ENCODE data around the gene PER2. TPM values are rescaled to one million over a fixed set of nuclear protein-coding genes. Genes with fewer than 3 reads are reported as not detected.

Gene PER2
- total and polyA plus RNA-seq, 10 donors: 2.0 to 16.2 (median 12.0) TPM

- Histone ChIP-seq H3K27me3 (replicated peaks in 1 of 7) (no peaks in the 10 kb centered on the region), H3K4me1 (no peaks in the 10 kb centered on the region), H3K36me3 (no peaks in the 10 kb centered on the region), H3K4me3 (no peak overlapping the region), H3K27ac (no peak overlapping the region), H3K9me3 (no peaks in the 10 kb centered on the region)
- whole genome bisulfite sequencing, 5 donors: 84 to 92% (median 86%) methylated on average over 6 of the region's 6 CpGs
- TF ChIP-seq POLR2AphosphoS5 (IDR thresholded peaks at IDR 0.05) (no peak), POLR2A (IDR thresholded peaks at IDR 0.05) (no peak)
- TF ChIP-seq, protein P1, sequence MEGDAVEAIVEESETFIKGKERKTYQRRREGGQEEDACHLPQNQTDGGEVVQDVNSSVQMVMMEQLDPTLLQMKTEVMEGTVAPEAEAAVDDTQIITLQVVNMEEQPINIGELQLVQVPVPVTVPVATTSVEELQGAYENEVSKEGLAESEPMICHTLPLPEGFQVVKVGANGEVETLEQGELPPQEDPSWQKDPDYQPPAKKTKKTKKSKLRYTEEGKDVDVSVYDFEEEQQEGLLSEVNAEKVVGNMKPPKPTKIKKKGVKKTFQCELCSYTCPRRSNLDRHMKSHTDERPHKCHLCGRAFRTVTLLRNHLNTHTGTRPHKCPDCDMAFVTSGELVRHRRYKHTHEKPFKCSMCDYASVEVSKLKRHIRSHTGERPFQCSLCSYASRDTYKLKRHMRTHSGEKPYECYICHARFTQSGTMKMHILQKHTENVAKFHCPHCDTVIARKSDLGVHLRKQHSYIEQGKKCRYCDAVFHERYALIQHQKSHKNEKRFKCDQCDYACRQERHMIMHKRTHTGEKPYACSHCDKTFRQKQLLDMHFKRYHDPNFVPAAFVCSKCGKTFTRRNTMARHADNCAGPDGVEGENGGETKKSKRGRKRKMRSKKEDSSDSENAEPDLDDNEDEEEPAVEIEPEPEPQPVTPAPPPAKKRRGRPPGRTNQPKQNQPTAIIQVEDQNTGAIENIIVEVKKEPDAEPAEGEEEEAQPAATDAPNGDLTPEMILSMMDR (IDR thresholded peaks at IDR 0.05 in 8 of 11, conservative IDR thresholded peaks at IDR 0.05 in 3 of 11): no peak
- peak; percentile 53 for DNase-seq
- intact Hi-C loops (cut with DNase I; ENCODE audit: low total_unique reads): no loop called here
Measured at GRCh38 chr2:238304116-238304515, 15.7 kb upstream of the PER2 start.

GRCh38 chr2:238302751-238303150, 14.3 kb upstream of the PER2 start:
- TF ChIP-seq, protein P1 (IDR thresholded peaks at IDR 0.05 in 8 of 11, conservative IDR thresholded peaks at IDR 0.05 in 3 of 11): no peak
- no peak for TF ChIP-seq POLR2AphosphoS5 (IDR thresholded peaks at IDR 0.05)
- no peak for TF ChIP-seq POLR2A (IDR thresholded peaks at IDR 0.05)
- WGBS, 5 donors: 77 to 85% (median 79%) methylated on average over 8 to 9 of the region's 9 CpGs
- peak; percentile 44 for DNase-seq

GRCh38 chr2:238302087-238302486, 13.7 kb upstream of the PER2 start:
- intact Hi-C loops (cut with DNase I; ENCODE audit: low total_unique reads): no loop called here
- no peak for DNase-seq
- Histone ChIP-seq H3K9me3 (no peaks in the 10 kb centered on the region), H3K4me1 (no peaks in the 10 kb centered on the region), H3K27me3 (replicated peaks in 1 of 7) (peaks cover 0 to 6% (median 0%) of the 10 kb centered on the region in 7 donors), H3K27ac (no peak overlapping the region), H3K36me3 (no peaks in the 10 kb centered on the region), H3K4me3 (no peak overlapping the region)
- WGBS, 5 donors: 66 to 83% (median 79%) methylated on average over 3 of the region's 3 CpGs
- TF ChIP-seq POLR2AphosphoS5 (IDR thresholded peaks at IDR 0.05) (no peak), POLR2A (IDR thresholded peaks at IDR 0.05) (no peak)
- TF ChIP-seq, protein P1 (IDR thresholded peaks at IDR 0.05 in 8 of 11, conservative IDR thresholded peaks at IDR 0.05 in 3 of 11): no peak

More at GRCh38 chr2:238302751-238303150, 14.3 kb upstream of the PER2 start:
- Histone ChIP-seq H3K27ac (no peak overlapping the region), H3K36me3 (no peaks in the 10 kb centered on the region), H3K4me1 (no peaks in the 10 kb centered on the region), H3K4me3 (no peak overlapping the region), H3K27me3 (replicated peaks in 1 of 7) (no peaks in the 10 kb centered on the region), H3K9me3 (no peaks in the 10 kb centered on the region)
- intact Hi-C loops (cut with DNase I; ENCODE audit: low total_unique reads): no loop called here

- no peak overlapping the region for H3K4me3 ChIP-seq
- intact Hi-C loops (cut with DNase I; ENCODE audit: low total_unique reads): no loop called here
- peaks cover 0 to 12% (median 0%) of the 10 kb centered on the region in 7 donors for H3K27me3 ChIP-seq (replicated peaks in 1 of 7)
- peak; percentile 41 for DNase-seq
- WGBS, 5 donors: 73 to 90% (median 87%) methylated on average over 7 of the region's 7 CpGs
- H3K9me3 ChIP-seq: no peaks in the 10 kb centered on the region
- no peak for TF ChIP-seq POLR2A (IDR thresholded peaks at IDR 0.05)
- TF ChIP-seq, protein P1 (IDR thresholded peaks at IDR 0.05 in 8 of 11, conservative IDR thresholded peaks at IDR 0.05 in 3 of 11): no peak
- no peak for TF ChIP-seq POLR2AphosphoS5 (IDR thresholded peaks at IDR 0.05)
- H3K36me3 ChIP-seq: no peaks in the 10 kb centered on the region
- H3K27ac ChIP-seq: no peak overlapping the region
- no peaks in the 10 kb centered on the region for H3K4me1 ChIP-seq
Measured at GRCh38 chr2:238299803-238300202, 11.4 kb upstream of the PER2 start.
